ENCODE data around the gene ZNF627. TPM values are rescaled to one million over a fixed set of nuclear protein-coding genes. Genes with fewer than 3 reads are reported as not detected.

Gene ZNF627
- total and polyA plus RNA-seq, 2 of the 8 experiments (the other 6 are each of a cell fraction or from before 2014, with no cell fraction given): 7.2 to 13.7 TPM

DNA sequence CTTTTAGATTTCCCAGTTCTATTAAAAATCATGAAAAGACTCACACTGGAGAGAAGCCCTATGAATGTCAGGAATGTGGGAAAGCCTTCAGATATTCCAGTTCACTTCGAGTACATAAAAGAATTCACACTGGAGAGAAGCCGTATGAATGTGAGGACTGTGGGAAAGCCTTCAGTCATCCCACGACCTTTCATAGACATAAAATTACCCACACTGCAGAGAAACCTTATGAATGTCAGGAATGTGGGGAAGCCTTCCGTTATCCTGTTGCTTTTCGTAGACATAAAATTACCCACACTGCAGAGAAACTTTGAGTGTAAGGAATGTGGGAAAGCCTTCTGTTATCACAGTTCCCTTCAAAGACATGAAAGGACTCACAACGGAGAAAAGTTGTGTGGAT, 55.2 kb downstream of the ZNF627 start (continued):
- TF ChIP-seq, protein P1, sequence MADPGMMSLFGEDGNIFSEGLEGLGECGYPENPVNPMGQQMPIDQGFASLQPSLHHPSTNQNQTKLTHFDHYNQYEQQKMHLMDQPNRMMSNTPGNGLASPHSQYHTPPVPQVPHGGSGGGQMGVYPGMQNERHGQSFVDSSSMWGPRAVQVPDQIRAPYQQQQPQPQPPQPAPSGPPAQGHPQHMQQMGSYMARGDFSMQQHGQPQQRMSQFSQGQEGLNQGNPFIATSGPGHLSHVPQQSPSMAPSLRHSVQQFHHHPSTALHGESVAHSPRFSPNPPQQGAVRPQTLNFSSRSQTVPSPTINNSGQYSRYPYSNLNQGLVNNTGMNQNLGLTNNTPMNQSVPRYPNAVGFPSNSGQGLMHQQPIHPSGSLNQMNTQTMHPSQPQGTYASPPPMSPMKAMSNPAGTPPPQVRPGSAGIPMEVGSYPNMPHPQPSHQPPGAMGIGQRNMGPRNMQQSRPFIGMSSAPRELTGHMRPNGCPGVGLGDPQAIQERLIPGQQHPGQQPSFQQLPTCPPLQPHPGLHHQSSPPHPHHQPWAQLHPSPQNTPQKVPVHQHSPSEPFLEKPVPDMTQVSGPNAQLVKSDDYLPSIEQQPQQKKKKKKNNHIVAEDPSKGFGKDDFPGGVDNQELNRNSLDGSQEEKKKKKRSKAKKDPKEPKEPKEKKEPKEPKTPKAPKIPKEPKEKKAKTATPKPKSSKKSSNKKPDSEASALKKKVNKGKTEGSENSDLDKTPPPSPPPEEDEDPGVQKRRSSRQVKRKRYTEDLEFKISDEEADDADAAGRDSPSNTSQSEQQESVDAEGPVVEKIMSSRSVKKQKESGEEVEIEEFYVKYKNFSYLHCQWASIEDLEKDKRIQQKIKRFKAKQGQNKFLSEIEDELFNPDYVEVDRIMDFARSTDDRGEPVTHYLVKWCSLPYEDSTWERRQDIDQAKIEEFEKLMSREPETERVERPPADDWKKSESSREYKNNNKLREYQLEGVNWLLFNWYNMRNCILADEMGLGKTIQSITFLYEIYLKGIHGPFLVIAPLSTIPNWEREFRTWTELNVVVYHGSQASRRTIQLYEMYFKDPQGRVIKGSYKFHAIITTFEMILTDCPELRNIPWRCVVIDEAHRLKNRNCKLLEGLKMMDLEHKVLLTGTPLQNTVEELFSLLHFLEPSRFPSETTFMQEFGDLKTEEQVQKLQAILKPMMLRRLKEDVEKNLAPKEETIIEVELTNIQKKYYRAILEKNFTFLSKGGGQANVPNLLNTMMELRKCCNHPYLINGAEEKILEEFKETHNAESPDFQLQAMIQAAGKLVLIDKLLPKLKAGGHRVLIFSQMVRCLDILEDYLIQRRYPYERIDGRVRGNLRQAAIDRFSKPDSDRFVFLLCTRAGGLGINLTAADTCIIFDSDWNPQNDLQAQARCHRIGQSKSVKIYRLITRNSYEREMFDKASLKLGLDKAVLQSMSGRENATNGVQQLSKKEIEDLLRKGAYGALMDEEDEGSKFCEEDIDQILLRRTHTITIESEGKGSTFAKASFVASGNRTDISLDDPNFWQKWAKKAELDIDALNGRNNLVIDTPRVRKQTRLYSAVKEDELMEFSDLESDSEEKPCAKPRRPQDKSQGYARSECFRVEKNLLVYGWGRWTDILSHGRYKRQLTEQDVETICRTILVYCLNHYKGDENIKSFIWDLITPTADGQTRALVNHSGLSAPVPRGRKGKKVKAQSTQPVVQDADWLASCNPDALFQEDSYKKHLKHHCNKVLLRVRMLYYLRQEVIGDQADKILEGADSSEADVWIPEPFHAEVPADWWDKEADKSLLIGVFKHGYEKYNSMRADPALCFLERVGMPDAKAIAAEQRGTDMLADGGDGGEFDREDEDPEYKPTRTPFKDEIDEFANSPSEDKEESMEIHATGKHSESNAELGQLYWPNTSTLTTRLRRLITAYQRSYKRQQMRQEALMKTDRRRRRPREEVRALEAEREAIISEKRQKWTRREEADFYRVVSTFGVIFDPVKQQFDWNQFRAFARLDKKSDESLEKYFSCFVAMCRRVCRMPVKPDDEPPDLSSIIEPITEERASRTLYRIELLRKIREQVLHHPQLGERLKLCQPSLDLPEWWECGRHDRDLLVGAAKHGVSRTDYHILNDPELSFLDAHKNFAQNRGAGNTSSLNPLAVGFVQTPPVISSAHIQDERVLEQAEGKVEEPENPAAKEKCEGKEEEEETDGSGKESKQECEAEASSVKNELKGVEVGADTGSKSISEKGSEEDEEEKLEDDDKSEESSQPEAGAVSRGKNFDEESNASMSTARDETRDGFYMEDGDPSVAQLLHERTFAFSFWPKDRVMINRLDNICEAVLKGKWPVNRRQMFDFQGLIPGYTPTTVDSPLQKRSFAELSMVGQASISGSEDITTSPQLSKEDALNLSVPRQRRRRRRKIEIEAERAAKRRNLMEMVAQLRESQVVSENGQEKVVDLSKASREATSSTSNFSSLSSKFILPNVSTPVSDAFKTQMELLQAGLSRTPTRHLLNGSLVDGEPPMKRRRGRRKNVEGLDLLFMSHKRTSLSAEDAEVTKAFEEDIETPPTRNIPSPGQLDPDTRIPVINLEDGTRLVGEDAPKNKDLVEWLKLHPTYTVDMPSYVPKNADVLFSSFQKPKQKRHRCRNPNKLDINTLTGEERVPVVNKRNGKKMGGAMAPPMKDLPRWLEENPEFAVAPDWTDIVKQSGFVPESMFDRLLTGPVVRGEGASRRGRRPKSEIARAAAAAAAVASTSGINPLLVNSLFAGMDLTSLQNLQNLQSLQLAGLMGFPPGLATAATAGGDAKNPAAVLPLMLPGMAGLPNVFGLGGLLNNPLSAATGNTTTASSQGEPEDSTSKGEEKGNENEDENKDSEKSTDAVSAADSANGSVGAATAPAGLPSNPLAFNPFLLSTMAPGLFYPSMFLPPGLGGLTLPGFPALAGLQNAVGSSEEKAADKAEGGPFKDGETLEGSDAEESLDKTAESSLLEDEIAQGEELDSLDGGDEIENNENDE (IDR thresholded peaks at IDR 0.05; ENCODE audit: insufficient replicate concordance, low read length): no peak
- no peak for TF ChIP-seq BCL11A (IDR thresholded peaks at IDR 0.05; ENCODE audit: low read depth in 2 of 2, low read length in 2 of 2)
- TF ChIP-seq ZNF274 (IDR thresholded peaks at IDR 0.05; ENCODE audit: borderline replicate concordance, extremely low read depth, low read length): no peak
- no peak for TF ChIP-seq RXRA (IDR thresholded peaks at IDR 0.05; ENCODE audit: insufficient read depth, low read depth, low read length)
